NCI-H2227 treated with DMSO at 0.1 percent for 48 hours (cell line): Measurements from ENCODE around the gene MUCL3.
"Not testable (repeated sequence)": the region's sequence is repeated elsewhere in the genome, so short reads cannot be mapped to it uniquely, and the experiment has no call there.

ENCODE experiments used
- DNase-seq: peaks from one replicate; lab custom pipeline; 2025; lab: John Stamatoyannopoulos, UW

The MUCL3 gene

GRCh38 chr6:30939473-30939872, 1.3 kb upstream of the MUCL3 start:
- no peak for DNase-seq

GRCh38 chr6:30942338-30943060, 1.7 kb downstream of the MUCL3 start:
- DNase-seq: no peak

GRCh38 chr6:30944051-30944450, 3.3 kb downstream of the MUCL3 start:
- DNase-seq: no peak

DNA sequence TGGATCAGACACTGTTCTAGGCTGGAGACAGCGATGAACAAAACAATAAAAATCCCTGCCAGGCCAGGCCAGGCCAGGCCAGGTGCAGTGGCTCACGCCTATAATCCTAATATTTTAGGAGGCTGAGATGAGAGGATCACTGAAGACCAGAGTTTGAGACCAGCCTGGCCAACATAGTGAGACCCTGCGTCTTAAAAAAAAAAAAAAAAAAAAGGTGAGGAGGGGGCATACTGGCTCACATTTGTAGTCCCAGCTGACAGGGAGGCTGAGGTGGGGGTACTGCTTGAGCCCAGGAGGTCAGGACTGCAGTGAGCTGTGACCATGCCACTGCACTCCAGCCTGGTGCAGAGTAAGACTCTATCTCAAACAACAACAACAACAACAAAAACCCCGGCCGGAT, 4.5 kb downstream of the MUCL3 start:
- no peak for DNase-seq

DNA sequence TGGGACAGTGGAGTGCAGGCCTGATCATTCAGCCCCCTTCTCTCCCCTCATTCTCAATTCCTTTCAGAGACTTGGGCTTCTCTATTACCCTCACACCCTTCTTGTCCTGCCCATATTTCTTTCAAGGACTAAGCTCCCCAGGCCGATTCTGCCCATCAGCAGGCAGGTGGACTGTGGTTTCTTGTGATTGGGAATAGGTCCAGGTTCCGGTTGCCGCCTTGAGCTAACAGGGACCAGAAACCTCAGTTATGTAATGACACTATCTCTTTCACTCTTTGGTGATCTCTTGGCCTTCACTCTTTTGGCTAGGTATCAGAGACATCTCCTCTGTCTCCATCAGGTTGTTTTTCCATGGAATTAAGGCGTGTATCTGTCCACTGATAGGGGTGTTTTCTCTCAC, 6.5 kb downstream of the MUCL3 start:
- DNase-seq: no peak

DNA sequence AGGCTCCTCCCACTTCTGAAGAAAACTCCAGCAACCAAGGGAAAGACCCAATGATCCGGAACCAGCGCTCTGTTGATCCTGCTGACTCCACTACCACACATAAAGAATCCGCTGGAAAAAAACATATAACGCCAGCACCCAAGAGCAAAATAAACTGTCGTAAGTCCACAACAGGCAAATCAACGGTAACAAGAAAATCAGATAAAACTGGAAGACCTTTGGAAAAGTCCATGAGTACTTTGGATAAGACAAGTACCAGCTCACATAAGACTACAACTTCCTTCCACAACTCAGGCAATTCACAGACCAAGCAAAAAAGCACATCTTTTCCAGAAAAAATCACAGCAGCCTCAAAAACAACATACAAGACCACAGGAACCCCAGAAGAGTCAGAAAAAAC, 8.0 kb downstream of the MUCL3 start:
- no peak for DNase-seq

- no peak for DNase-seq
Measured at GRCh38 chr6:30951907-30952469, 11.2 kb downstream of the MUCL3 start.

GRCh38 chr6:30954631-30955366, 14.0 kb downstream of the MUCL3 start:
- DNase-seq: no peak

- peak; percentile 11 for DNase-seq
Measured at GRCh38 chr6:30955367-30956042, 14.7 kb downstream of the MUCL3 start.

DNA sequence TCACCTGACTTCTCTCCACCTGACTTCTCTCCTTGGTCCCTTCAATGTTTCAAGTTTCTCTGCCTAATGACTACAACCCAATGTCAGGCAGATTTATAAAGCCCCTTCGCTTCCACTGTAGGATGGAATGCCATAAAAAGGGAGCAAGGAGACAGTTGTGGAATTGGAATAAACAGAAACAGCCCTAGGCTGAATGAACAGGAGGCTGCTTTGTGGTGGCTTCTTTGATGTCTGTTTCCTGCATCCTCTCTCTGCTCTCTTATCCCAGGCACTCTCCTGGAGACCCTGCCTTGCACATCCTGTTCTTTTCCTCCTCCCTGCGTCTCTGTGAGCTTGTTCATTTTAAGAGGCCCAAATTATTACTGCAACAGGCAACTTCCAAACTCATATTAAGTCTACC, 16.9 kb downstream of the MUCL3 start:
- DNase-seq: no peak

DNA sequence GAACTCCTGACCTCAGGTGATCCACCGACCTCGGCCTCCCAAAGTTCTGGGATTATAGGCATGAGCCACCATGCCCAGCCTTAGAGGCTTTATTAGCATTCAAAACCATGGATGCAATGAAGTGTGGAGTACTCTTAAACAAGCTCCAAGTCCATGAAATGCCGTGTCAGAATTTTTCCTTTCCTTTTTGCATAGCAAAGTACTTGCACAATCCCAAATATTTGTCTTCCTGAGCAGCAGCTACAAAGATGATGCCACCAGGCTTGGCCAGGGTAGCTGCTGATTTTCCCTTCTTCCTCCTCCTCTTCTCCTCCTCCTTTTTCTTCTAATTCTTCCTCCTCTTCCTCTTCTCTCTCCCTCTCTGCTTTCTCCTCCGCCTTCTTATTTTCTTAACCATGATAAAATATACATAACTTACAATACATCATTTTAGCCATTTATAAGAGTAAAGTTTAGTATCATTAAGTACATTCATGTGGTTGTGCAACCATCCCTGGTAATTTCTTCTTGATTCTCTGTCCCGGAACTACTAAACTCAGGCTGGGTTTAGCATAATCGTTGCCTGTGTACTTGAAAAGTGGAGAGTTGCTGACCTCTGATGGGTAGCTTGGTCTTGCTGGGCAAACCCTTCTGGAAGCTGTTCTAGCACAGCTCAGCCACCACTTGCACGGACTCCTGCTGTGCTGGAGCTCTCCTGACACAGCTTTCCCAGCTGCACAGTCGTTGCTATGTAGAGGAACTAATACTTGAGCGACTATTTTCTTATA, 20.3 kb downstream of the MUCL3 start:
- peak; percentile 14 for DNase-seq

- DNase-seq: no peak
Measured at GRCh38 chr6:30962716-30963115, 21.9 kb downstream of the MUCL3 start.

GRCh38 chr6:30963641-30964040, 22.9 kb downstream of the MUCL3 start:
- no peak for DNase-seq

DNA sequence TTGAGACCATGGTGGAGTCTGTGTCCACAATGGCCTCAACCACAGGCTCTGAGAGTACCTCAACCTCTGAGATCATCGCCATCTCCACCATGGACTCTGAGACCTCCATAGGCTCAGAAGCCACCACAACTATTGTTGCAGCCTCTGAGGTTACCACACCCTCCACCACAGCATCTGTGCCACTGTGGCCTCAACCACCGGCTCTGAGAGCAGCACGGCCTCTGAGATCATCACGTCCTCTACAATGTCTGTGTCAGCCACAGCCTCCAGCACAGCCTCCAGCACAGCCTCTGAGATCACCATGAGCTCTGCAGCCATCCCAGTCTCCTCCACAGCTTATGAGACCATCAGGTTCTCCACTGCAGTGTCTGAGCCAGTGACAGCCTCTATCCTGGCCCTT, 23.3 kb downstream of the MUCL3 start:
- DNase-seq: no peak

- DNase-seq: no peak
Measured at GRCh38 chr6:30965140-30965601, 24.4 kb downstream of the MUCL3 start.

- no peak for DNase-seq
Measured at GRCh38 chr6:30966154-30966553, 25.4 kb downstream of the MUCL3 start.

DNA sequence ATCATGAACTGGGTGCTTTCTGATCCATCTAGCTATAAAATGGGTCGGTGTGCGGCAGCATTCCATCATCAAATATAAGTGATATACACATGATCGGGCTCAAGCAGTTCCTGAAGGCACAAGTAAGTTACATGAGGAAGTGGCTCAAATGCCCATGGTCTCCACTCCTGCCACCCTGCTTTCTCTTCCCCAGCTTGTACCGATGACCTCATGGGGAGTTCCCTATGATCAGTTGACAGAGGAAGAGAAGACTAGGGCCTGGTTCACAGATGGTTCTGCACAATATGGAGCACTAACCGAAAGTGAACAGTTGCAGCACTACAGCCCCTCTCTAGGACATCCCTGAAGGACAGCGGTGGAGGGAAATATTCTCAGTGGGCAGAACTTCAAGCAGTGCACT, 28.4 kb downstream of the MUCL3 start:
- not testable (repeated sequence) for DNase-seq

GRCh38 chr6:30970946-30971345, 30.2 kb downstream of the MUCL3 start:
- no peak for DNase-seq

- DNase-seq: no peak
Measured at GRCh38 chr6:30972816-30973215, 32.0 kb downstream of the MUCL3 start.

- DNase-seq: no peak
Measured at GRCh38 chr6:30974490-30975252, 33.9 kb downstream of the MUCL3 start.

GRCh38 chr6:30979141-30979540, 38.4 kb downstream of the MUCL3 start:
- no peak for DNase-seq
